Uterus (tissue), 2 donors: ENCODE data around the gene ZNF431.

Experiments used
- CTCF ChIP-seq, 4 experiments: fragments of 200-600 bp in 2 of 4; fragments of 450-650 bp in 2 of 4; sonication (generic) in 2 of 4; IDR thresholded peaks; one replicate each; pipeline ENCODE4 v1.5.1; 2016 to 2019; ENCODE audit warnings: antibody characterized with exemption in 4 of 4, mild to moderate bottlenecking in 2 of 4, moderate library complexity in 1 of 4
- POLR2A ChIP-seq, 2 donors: fragments of 450-650 bp; IDR thresholded peaks; one replicate each; pipeline ENCODE4 v1.6.1; 2016; ENCODE audit warnings: antibody characterized with exemption in 2 of 2, mild to moderate bottlenecking in 1 of 2, moderate library complexity in 1 of 2

- no peak for TF ChIP-seq CTCF (IDR thresholded peaks at IDR 0.05)
- TF ChIP-seq POLR2A (IDR thresholded peaks at IDR 0.05), result no peak
Observed at GRCh38 chr19:21210037-21210621, 68.3 kb downstream of the ZNF431 start.
